Coronary artery (tissue), 2 donors: ENCODE data around the gene ABCC6.
"Not testable (repeated sequence)": the region's sequence is repeated elsewhere in the genome, so short reads cannot be mapped to it uniquely, and the experiment has no call there.

ENCODE experiments used
- DNase-seq: peaks from one replicate; pipeline ENCODE4 v3.0.0-alpha.2; 2017; ENCODE audit warnings: low spot score
- H3K27ac ChIP-seq, 2 donors: fragments of 200-600 bp; sonication (generic); one replicate each; pipeline ENCODE4 v1.5.1; 2016 to 2019
- H3K4me3 ChIP-seq: fragments of 200-600 bp; sonication (generic); 2 replicates; pipeline ENCODE4 v1.5.1; 2016; ENCODE audit warnings: mild to moderate bottlenecking, moderate library complexity
- CTCF ChIP-seq: fragments of 200-600 bp; sonication (generic); IDR thresholded peaks from one replicate; pipeline ENCODE4 v1.5.1; 2019; ENCODE audit warnings: antibody characterized with exemption

Gene ABCC6

GRCh38 chr16:16105646-16106045, 117.6 kb downstream of the ABCC6 start:
- Histone ChIP-seq H3K27ac (no peak overlapping the region), H3K4me3 (no peak overlapping the region)
- no peak for TF ChIP-seq CTCF
- no peak for DNase-seq

GRCh38 chr16:16104804-16105141, 118.5 kb downstream of the ABCC6 start:
- not testable (repeated sequence) for H3K27ac ChIP-seq, H3K4me3 ChIP-seq

GRCh38 chr16:16104132-16104803, 119.0 kb downstream of the ABCC6 start:
- not testable (repeated sequence) for H3K4me3 ChIP-seq, DNase-seq, H3K27ac ChIP-seq

More at GRCh38 chr16:16104804-16105141, 118.5 kb downstream of the ABCC6 start:
- not testable (repeated sequence) for DNase-seq

- no peak for DNase-seq
- H3K4me3 ChIP-seq = no peak overlapping the region
- H3K27ac ChIP-seq = no peak overlapping the region
- TF ChIP-seq CTCF = no peak
Observed at GRCh38 chr16:16102738-16103137, 120.6 kb downstream of the ABCC6 start.

GRCh38 chr16:16101585-16101984, 121.7 kb downstream of the ABCC6 start:
- Histone ChIP-seq H3K4me3 (no peak overlapping the region), H3K27ac (no peak overlapping the region)
- no peak for TF ChIP-seq CTCF
- no peak for DNase-seq

GRCh38 chr16:16100631-16101030, 122.7 kb downstream of the ABCC6 start:
- Histone ChIP-seq H3K27ac (no peak overlapping the region), H3K4me3 (no peak overlapping the region)
- no peak for TF ChIP-seq CTCF
- DNase-seq = no peak

- Histone ChIP-seq H3K4me3 (no peak overlapping the region), H3K27ac (no peak overlapping the region)
- no peak for TF ChIP-seq CTCF
- DNase-seq = no peak
Observed at GRCh38 chr16:16099320-16099719, 124.0 kb downstream of the ABCC6 start.
